Caki2 (cell line): Measurements from ENCODE around the gene RNF31. TPM values are rescaled to one million over a fixed set of nuclear protein-coding genes. Genes with fewer than 3 reads are reported as not detected.

Experiments used
- DNase-seq: peaks from one replicate; pipeline ENCODE4 v3.0.0-alpha.2; 2015; ENCODE audit warnings: low read depth
- in situ Hi-C: cut with HindIII; loops from 2 replicates; pipeline ENCODE4 v1.10.0; 2016; ENCODE audit warnings: low sequenced_read_pairs, low pct_unique_long_range_greater_than_20kb, mixed read lengths
- total RNA-seq: library from RNA; depleted of rRNA; stranded (reverse); fragments of >200 nt; shearing (Covaris generic); gene quantifications from 2 replicates; pipeline ENCODE4 v1.2.3, GENCODE V29; 2014; ENCODE audit warnings: low replicate concordance

Gene RNF31
- total RNA-seq, 1 experiment from 2014 or later: 48.9 TPM

DNA sequence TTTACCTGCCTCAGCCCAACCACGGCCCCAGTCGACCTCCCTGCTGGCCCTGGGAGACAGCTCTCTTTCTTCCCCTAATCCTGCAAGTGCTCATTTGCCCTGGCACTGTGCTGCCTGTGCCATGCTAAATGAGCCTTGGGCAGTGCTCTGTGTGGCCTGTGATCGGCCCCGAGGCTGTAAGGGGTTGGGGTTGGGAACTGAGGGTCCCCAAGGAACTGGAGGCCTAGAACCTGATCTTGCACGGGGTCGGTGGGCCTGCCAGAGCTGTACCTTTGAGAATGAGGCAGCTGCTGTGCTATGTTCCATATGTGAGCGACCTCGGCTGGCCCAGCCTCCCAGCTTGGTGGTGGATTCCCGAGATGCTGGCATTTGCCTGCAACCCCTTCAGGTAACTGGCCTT, 2.8 kb downstream of the RNF31 start:
- in situ Hi-C loops: no loop called here
- no peak for DNase-seq

DNA sequence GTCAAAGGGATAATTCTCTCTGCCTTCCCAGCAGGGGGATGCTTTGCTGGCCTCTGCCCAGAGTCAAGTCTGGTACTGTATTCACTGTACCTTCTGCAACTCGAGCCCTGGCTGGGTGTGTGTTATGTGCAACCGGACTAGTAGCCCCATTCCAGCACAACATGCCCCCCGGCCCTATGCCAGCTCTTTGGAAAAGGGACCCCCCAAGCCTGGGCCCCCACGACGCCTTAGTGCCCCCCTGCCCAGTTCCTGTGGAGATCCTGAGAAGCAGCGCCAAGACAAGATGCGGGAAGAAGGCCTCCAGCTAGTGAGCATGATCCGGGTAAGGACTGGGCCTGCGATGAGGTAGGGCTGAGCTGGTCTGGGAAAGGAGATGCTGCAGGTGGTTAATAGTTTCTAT, 3.3 kb downstream of the RNF31 start:
- no peak for DNase-seq
- in situ Hi-C loops: no loop called here

DNA sequence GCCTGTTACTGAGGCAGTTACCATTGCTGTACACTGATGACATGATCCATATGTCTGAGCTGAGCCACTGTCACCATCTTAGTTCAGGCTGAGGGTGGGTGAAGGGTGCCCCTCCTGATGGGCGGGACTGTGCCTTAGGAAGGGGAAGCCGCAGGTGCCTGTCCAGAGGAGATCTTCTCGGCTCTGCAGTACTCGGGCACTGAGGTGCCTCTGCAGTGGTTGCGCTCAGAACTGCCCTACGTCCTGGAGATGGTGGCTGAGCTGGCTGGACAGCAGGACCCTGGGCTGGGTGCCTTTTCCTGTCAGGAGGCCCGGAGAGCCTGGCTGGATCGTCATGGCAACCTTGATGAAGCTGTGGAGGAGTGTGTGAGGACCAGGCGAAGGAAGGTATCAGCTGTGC, 3.7 kb downstream of the RNF31 start:
- in situ Hi-C loops: no loop called here

DNA sequence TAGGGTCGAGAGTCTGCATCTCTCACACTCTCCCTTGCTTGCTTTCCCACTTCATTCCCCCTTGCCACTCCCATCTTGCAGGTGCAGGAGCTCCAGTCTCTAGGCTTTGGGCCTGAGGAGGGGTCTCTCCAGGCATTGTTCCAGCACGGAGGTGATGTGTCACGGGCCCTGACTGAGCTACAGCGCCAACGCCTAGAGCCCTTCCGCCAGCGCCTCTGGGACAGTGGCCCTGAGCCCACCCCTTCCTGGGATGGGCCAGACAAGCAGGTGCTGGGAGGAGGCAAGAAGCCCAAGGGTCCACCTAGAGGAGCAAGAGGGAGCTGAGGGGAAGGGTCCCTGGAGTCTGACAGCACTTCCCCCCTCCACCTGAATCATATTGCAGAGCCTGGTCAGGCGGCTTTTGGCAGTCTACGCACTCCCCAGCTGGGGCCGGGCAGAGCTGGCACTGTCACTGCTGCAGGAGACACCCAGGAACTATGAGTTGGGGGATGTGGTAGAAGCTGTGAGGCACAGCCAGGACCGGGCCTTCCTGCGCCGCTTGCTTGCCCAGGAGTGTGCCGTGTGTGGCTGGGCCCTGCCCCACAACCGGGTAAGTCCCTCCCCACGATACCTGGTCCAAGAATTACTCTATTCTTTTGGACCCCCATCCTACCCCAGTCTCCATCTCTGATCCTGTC, 4.2 kb downstream of the RNF31 start:
- in situ Hi-C loops: no loop called here
- DNase-seq: no peak

More for the DNA sequence above, 3.7 kb downstream of the RNF31 start:
- no peak for DNase-seq

DNA sequence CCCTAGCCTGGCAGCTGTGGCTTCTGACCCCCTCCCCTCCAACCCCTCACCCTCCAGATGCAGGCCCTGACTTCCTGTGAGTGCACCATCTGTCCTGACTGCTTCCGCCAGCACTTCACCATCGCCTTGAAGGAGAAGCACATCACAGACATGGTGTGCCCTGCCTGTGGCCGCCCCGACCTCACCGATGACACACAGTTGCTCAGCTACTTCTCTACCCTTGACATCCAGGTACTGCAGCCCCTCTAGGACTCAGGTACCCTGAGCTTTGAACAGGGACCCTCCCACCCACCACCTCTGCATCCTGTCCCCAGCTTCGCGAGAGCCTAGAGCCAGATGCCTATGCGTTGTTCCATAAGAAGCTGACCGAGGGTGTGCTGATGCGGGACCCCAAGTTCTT, 7.8 kb downstream of the RNF31 start:
- in situ Hi-C loops: no loop called here

DNA sequence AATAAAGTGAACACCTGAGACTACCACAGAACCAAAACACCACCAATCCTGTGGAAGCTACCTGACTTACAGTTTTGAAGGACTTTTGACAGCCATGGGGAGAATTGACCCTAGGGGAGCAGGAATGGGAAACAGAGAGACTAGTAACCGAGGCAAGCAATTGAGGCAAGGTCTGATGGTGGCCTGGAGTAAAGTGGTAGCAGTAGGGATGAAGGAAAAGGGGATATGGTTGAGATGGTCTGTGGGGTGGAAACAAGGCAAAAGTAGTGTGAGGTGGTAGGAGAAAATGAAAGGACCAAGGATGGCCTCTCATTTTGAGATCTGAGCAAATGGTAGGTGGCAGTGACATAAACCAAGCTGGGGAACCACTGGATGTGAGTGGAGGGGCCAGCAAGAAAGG, 9.5 kb downstream of the RNF31 start:
- no peak for DNase-seq
- in situ Hi-C loops: no loop called here

More for the DNA sequence above, 7.8 kb downstream of the RNF31 start:
- no peak for DNase-seq

DNA sequence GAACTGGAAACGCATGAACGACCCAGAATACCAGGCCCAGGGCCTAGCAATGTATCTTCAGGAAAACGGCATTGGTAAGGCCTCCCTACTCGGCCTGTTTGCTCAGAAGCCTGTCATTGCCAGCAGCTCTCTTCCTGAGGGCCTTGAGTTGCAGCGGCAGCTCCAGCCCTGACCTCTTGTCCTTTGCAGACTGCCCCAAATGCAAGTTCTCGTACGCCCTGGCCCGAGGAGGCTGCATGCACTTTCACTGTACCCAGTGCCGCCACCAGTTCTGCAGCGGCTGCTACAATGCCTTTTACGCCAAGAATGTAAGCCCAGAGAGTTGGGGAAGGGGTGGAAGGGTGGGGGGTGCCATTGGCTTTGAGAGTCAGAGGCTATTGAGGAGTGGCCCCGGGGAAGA, 10.0 kb downstream of the RNF31 start:
- in situ Hi-C loops: no loop called here
- no peak for DNase-seq

DNA sequence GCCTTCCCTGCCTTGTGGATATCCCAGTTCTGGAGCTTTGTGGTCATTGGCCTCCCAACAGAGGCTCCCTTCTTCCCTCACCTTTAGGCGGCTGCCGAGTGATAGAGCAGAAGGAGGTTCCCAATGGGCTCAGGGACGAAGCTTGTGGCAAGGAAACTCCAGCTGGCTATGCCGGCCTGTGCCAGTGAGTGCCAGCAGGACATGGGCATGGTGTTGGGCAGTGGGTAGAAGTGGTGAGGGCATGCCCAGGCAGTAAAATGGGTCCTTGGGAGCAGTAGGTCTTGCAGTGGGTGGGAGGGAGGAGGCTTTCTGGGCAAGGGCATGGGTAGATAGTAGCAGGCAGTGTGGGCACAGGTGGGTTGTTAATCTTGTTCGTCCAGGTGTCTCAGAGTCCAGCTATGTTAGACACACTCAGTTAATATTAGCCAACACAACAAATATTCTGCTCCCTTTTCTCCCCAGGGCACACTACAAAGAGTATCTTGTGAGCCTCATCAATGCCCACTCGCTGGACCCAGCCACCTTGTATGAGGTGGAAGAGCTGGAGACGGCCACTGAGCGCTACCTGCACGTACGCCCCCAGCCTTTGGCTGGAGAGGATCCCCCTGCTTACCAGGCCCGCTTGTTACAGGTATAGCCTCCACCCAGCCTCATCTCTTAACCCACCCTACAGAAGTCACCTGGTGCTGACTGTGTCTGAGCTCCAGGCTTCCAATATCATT, 12.6 kb downstream of the RNF31 start:
- no peak for DNase-seq
- in situ Hi-C loops: no loop called here

DNA sequence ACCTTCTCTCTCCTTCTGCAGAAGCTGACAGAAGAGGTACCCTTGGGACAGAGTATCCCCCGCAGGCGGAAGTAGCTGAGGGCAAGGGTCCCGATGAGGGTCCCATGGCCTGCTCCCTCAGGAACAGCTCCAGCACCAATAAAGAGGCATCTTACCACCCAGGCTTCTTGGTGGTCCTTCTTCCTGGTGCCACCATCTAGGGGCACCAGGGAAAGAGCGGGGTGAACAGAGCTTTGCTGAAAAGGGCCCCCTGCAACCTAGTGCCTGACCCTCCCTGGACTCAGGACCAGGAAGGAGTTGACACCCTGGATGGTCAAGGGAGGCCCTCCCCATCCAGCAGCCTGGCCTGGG, 13.2 kb downstream of the RNF31 start:
- in situ Hi-C loops: no loop called here
- DNase-seq: no peak

DNA sequence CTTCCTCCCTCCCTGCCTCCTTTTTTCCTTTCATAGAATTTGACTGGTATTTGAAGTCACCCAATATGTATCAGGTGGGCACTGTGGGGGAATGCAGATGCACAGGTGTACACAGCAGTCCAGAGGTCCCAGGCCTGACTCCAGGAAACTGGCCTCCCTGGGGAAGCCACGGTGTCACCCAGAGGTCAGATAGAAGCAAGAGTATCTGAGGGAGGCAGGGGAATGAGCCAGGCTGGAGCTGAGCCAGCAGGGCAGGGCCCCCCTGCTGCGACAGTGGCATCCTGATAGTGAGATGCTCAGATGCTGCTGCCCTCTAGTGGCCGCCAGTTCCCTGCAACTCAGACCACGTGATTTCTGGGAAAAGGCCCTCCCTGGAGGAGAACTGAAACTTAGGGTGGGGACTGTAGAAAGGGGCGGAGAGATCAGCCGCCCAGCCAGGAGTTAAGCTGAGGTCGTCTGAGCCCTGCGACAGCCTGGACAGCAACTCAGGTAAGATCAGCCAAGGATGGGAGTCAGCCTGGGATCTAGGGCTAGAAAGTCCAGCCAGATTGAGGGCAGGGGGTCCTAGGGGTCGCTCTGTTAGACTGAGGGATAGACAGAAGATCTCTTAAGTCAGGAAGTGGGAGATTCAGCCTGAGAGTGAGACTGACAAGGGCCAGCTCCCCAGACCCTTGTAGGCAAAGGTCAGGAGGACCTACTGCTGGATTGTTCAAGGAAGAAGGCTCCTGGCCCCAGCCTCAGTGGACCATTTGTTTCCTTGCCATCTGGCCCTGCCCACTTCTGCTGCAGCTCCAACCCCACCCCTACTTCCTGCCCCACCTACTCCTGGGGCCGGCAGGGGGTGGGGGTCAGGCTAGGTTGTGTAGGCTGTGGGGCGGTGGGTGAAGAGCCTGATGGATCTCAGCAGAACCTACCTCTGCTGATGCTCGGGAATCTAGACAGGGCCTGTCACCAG, 13.8 kb downstream of the RNF31 start, which contains the start of gene IRF9:
Gene IRF9, plus strand, starts transcription at position 416 of the 955 bp plus-strand sequence. CDS start 880 bp downstream, outside the sequence.
- in situ Hi-C loops: no loop called here
- DNase-seq: peak; percentile 95

DNA sequence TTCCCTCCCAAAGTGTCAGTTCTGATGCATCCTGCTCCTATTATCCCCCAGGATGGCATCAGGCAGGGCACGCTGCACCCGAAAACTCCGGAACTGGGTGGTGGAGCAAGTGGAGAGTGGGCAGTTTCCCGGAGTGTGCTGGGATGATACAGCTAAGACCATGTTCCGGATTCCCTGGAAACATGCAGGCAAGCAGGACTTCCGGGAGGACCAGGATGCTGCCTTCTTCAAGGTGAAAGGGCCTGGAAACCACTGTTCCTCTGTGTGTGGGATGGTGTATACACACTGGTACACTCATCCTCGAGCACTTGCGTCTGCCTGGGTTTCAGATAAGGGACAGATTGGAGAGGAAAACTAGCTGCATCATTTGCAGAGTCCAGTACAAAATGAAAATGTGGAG, 14.8 kb downstream of the RNF31 start:
- in situ Hi-C loops: no loop called here
- no peak for DNase-seq

DNA sequence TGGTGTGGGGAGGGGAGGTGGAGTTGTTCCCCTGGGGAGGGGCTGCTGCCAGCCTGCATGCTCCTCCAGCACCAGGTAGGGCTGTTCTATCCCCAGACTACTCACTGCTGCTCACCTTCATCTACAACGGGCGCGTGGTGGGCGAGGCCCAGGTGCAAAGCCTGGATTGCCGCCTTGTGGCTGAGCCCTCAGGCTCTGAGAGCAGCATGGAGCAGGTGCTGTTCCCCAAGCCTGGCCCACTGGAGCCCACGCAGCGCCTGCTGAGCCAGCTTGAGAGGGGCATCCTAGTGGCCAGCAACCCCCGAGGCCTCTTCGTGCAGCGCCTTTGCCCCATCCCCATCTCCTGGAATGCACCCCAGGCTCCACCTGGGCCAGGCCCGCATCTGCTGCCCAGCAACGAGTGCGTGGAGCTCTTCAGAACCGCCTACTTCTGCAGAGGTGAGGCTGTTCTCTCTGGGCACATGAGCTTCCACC, 17.3 kb downstream of the RNF31 start:
- in situ Hi-C loops: no loop called here
- DNase-seq: no peak

DNA sequence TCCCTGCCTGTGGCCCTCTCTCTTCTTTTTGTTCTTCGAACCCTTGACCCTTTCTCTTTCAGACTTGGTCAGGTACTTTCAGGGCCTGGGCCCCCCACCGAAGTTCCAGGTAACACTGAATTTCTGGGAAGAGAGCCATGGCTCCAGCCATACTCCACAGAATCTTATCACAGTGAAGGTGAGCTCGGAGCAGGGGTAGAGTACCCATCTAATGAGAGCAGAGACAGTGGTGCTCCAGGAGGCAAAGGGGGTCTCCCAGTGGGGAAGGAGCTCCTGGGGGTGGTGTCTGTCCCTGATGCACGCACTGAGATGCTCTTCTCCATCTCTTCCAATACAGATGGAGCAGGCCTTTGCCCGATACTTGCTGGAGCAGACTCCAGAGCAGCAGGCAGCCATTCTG, 18.5 kb downstream of the RNF31 start:
- in situ Hi-C loops: no loop called here

DNA sequence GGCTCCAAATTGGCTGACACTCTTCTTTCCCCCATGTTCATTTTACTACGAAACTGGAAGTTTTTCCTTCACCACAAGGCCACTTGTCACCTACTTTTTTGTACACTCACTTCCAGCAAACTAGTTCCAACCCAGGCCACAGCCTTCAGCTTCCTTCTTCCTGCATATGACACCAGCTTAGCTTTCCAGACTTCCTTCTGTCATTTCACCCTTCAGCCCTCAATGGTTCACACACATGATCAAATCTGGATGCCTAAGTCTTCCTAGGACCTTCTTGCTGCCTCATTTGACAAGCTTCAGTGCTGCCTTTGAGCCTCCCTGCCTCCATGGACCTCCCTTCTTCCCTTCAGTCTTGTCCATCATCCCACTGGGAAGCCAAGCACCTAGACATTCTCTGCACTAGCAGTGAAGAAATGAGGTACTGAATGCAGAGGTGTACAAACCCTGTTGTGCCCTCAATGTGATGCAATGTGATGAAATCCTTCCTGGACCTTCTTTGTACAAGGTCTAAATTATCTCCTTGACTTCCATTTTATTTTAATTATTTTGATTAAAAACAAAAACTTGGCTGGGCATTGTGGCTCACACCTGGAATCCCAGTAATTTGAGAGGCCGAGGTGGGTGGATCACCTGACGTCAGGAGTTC, 20.3 kb downstream of the RNF31 start:
- in situ Hi-C loops: no loop called here
- no peak for DNase-seq

More for the DNA sequence above, 18.5 kb downstream of the RNF31 start:
- no peak for DNase-seq

DNA sequence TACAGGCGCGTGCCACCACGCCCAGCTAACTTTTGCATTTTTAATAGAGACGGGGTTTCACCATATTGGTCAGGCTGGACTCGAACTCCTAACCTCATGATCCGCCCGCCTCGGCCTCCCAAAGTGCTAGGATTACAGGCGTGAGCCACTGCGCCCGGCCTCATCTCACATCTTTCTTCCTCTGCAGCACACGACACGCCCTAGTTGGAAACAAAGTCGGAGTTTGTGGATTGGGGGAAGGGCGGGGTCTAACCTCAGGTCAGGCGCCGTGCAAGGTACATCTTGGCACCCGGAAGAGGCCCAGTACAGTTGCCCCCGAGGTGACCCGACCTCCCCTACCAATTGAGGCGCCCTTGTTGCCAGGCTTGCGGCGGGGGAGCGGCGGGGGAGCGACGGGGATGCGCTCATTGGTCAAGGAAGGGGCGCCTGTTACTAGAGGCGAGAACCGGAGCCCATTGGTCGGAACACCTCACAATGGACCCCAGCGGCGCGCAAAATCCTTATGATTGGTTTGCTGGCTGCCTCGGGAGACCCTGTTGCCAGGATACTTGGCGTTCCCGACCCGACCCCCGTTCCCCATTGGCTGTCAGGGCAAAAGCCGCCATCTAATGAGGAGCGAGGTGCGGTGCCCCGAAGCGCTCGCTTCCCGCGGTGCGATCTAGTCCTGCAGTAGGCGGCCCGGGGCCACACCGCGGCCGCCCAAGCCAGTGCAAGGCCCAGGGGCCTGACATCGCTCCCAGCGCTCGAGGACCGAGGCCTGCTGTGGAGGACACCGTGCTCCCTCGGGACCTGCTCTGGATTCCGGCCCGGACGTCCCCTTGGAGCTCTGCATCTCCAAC, 24.3 kb downstream of the RNF31 start, which contains the start of gene REC8:
Gene REC8, plus strand, starts transcription at position 659 of the 839 bp plus-strand sequence. CDS start 473 bp downstream, outside the sequence.
- no peak for DNase-seq
- in situ Hi-C loops: no loop called here

DNA sequence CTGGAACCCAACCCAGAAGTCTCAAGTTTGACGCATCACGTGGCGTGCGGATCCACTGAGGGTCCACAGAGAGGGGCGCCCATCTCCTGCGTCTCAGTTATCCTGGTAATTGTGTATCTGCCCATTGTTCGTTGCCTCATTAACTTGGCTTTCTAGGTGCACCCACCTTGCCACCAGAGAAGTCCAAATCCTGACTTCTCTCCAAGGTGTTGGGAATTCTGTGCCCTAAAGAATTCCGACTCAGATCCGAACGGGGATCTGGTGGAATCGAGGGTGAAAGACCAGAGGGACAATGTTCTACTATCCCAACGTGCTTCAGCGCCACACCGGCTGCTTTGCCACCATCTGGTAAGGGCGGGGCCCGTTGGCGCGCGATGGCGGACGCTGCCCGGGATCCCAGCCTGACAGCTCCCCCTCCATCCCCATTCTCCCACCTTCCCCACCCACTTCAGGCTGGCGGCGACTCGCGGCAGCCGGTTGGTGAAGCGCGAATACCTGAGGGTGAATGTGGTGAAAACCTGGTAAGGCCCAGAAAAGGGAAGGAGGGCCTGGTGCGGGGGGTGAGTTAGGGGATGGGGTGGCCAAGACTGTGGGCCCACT, 25.1 kb downstream of the RNF31 start:
- in situ Hi-C loops: no loop called here
- no peak for DNase-seq

DNA sequence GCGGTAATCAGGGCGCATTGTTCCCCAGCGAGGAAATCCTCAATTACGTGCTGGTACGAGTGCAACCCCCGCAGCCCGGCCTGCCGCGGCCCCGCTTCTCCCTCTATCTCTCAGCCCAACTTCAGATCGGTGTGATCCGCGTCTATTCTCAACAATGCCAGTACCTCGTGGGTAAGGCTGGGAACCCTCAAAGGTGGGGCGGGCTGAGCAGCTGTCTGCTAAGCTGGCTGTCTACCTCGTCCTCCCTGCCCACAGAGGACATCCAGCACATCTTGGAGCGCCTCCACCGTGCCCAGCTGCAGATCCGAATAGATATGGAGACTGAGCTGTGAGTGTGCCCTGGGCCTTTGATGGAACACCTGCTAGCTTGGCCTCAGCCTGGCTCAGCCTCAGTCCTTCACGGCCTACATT, 25.6 kb downstream of the RNF31 start:
- in situ Hi-C loops: no loop called here

More for the DNA sequence above, 25.6 kb downstream of the RNF31 start:
- no peak for DNase-seq
